Lung microvascular endothelial cell (primary cell): ENCODE results near the gene CNGB1. TPM values are rescaled to one million over a fixed set of nuclear protein-coding genes. Genes with fewer than 3 reads are reported as not detected.

Experiments used
- total RNA-seq: library from RNA; depleted of rRNA; stranded (reverse); fragments of >200 nt; gene quantifications from 2 replicates; pipeline ENCODE4 v1.2.1, GENCODE V29; 2014

CNGB1 gene
- total RNA-seq, 1 donor from 2014 or later: not detected

Other genes with a start within 250 kb of the CNGB1 start
- 19.0 and 23.2 TPM in 2 replicates for gene KATNB1, start 235.4 kb downstream of the CNGB1 start, total RNA-seq
- 25.7 and 46.4 TPM in 2 replicates for gene KIFC3, start 168.6 kb downstream of the CNGB1 start, total RNA-seq
- gene ZNF319, start 29.5 kb upstream of the CNGB1 start, total RNA-seq: 1.7 and 2.4 TPM in 2 replicates
- gene USB1, start 30.3 kb upstream of the CNGB1 start, total RNA-seq: 12.4 and 20.8 TPM in 2 replicates
- gene MMP15, start 54.6 kb upstream of the CNGB1 start, total RNA-seq: 5.2 and 5.8 TPM in 2 replicates
- gene CFAP20, start 158.3 kb upstream of the CNGB1 start, total RNA-seq: 44.5 and 52.6 TPM in 2 replicates
- 21.6 and 26.6 TPM in 2 replicates for gene CSNK2A2, start 227.0 kb upstream of the CNGB1 start, total RNA-seq